Adrenal gland (tissue), 5 donors: ENCODE data around the gene CFAP70.

Experiments used
- CTCF ChIP-seq, 6 experiments: fragments of 450-650 bp in 4 of 6; fragments of 200-600 bp in 2 of 6; sonication (generic) in 1 of 6; IDR thresholded peaks; 1 replicate in 5 of 6; 2 replicates in 1 of 6; pipeline versions ENCODE4 v1.5.1 to v1.8.0; 2016 to 2021; ENCODE audit warnings: antibody characterized with exemption in 6 of 6, mild to moderate bottlenecking in 2 of 6, moderate library complexity in 1 of 6
- POLR2A ChIP-seq, 2 donors: fragments of 450-650 bp; IDR thresholded peaks; one replicate each; pipeline ENCODE4 v1.6.1; 2017; ENCODE audit warnings: antibody characterized with exemption in 2 of 2, mild to moderate bottlenecking in 2 of 2, moderate library complexity in 1 of 2
- donor health status: DM: no; HTN: no; CAD: no.

GRCh38 chr10:73226663-73227062 lies 132.0 kb downstream of the CFAP70 start:
- TF ChIP-seq CTCF (IDR thresholded peaks at IDR 0.05) (no peak), POLR2A (IDR thresholded peaks at IDR 0.05) (no peak)
